ENCODE measurements around the gene MORN1. TPM values are rescaled to one million over a fixed set of nuclear protein-coding genes. Genes with fewer than 3 reads are reported as not detected.

The MORN1 gene
- total and polyA plus RNA-seq, 2 donors (not counting 3 experiments of a cell fraction or from before 2014, with no cell fraction given), result 4.3 to 6.4 TPM

DNA sequence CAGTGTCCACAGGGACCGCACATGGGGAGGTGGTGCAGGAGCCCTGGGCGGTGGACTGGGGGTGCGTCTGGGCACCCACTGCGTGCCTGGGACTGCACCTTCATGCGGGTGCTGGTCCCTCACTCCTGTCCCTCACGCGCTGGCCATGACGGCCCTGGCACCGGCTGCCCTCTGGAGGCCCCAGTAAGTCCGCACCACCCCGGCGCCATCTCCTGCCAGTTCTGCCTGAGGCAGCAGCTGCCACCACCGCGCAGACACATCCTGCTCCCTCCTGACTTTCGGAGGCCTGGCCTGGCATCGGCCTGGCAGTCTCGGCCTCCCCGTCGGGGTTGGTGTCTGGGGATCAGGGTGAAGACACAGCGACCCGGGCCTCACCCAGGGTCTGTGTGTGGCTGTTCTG lies 64.8 kb downstream of the MORN1 start:
- Histone ChIP-seq H3K27me3 (ENCODE audit: control insufficient read depth in 2 of 2, insufficient read depth in 2 of 2, low read length in 2 of 2) (no peaks in the 10 kb centered on the region), H3K9me1 (replicated peaks; ENCODE audit: control insufficient read depth, extremely low read depth, insufficient read depth, low read length) (no peaks in the 10 kb centered on the region), H3K9ac (replicated peaks; ENCODE audit: extremely low read depth, insufficient read depth, low read length) (no peak overlapping the region), H4K20me1 (replicated peaks; ENCODE audit: control insufficient read depth, extremely low read depth, insufficient read depth, low read length) (no peaks in the 10 kb centered on the region), H3K27ac (ENCODE audit: insufficient read depth, low read depth, low read length) (no peak overlapping the region), H3K36me3 (ENCODE audit: control insufficient read depth in 2 of 2, extremely low read depth in 1 of 2, insufficient read depth in 2 of 2, low read length in 2 of 2) (no peaks in the 10 kb centered on the region), H3K4me1 (ENCODE audit: control insufficient read depth, extremely low read depth, insufficient read depth, low read length) (peaks cover 5% of the 10 kb centered on the region), H3K4me3 (replicated peaks in 1 of 3; ENCODE audit: insufficient read depth in 1 of 3, low read depth in 1 of 3, low read length in 3 of 3) (no peak overlapping the region), H2AFZ (ENCODE audit: low read depth, low read length) (no peak overlapping the region), H3K79me2 (ENCODE audit: control insufficient read depth, insufficient read depth, low read length) (no peaks in the 10 kb centered on the region), H3K9me3 (replicated peaks; ENCODE audit: control insufficient read depth, insufficient read depth, low read length) (no peaks in the 10 kb centered on the region), H3K4me2 (ENCODE audit: insufficient read depth, low read length) (no peak overlapping the region)
- DNase-seq (ENCODE audit: low read depth, low spot score) (no peak), FAIRE-seq (no peak)
- dilution Hi-C loops (cut with MboI; ENCODE audit: extremely low pct_ligation_motif_present, low sequenced_read_pairs), result no loop called here
- POLR2A ChIA-PET, result no interaction called here
- no peak for TF ChIP-seq POLR2A (IDR thresholded peaks at IDR 0.05; ENCODE audit: low read depth, low read length)
- no peak for TF ChIP-seq JUN (IDR thresholded peaks at IDR 0.05; ENCODE audit: borderline replicate concordance, insufficient read depth, insufficient read length, low read depth)
- TF ChIP-seq FOS (IDR thresholded peaks at IDR 0.05; ENCODE audit: borderline replicate concordance, insufficient read depth, low read length), result no peak
- no peak for TF ChIP-seq GATA2 (IDR thresholded peaks at IDR 0.05; ENCODE audit: insufficient read depth, insufficient read length, low read depth, low read length)
- TF ChIP-seq, protein P1, sequence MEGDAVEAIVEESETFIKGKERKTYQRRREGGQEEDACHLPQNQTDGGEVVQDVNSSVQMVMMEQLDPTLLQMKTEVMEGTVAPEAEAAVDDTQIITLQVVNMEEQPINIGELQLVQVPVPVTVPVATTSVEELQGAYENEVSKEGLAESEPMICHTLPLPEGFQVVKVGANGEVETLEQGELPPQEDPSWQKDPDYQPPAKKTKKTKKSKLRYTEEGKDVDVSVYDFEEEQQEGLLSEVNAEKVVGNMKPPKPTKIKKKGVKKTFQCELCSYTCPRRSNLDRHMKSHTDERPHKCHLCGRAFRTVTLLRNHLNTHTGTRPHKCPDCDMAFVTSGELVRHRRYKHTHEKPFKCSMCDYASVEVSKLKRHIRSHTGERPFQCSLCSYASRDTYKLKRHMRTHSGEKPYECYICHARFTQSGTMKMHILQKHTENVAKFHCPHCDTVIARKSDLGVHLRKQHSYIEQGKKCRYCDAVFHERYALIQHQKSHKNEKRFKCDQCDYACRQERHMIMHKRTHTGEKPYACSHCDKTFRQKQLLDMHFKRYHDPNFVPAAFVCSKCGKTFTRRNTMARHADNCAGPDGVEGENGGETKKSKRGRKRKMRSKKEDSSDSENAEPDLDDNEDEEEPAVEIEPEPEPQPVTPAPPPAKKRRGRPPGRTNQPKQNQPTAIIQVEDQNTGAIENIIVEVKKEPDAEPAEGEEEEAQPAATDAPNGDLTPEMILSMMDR (IDR thresholded peaks at IDR 0.05; ENCODE audit: extremely low read depth in 1 of 2, insufficient read depth in 1 of 2, low read depth in 1 of 2, low read length in 2 of 2), result no peak
- TF ChIP-seq, protein P2, sequence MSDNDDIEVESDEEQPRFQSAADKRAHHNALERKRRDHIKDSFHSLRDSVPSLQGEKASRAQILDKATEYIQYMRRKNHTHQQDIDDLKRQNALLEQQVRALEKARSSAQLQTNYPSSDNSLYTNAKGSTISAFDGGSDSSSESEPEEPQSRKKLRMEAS (IDR thresholded peaks at IDR 0.05; ENCODE audit: insufficient read depth, insufficient read length), result no peak
- TF ChIP-seq EZH2 (IDR thresholded peaks at IDR 0.05; ENCODE audit: borderline replicate concordance, low read depth, low read length, severe bottlenecking), result no peak
- no peak for TF ChIP-seq POLR2AphosphoS5 (IDR thresholded peaks at IDR 0.05; ENCODE audit: insufficient read depth, low read depth, low read length)
- TF ChIP-seq MYC (IDR thresholded peaks at IDR 0.05; ENCODE audit: low read depth, low read length), result no peak
- BruUV-seq (replicated peaks), result no TSS peak
- intact Hi-C loops (cut with micrococcal nuclease), result no loop called here
- CTCF ChIA-PET, result interaction anchor here (1.3 to 1.6 kb wide), 2 partner anchors 10 to 55 kb away, joined by 4 read pairs; no protein-coding TSS in a partner anchor
